BJ (cell line): Measurements from ENCODE around the gene HMGXB3. TPM values are rescaled to one million over a fixed set of nuclear protein-coding genes. Genes with fewer than 3 reads are reported as not detected.
A peak's percentile ranks its signal among the peaks of the same experiment; 100 is the strongest.

Source experiments
- CTCF ChIA-PET: fragments of 350-600 bp; formaldehyde crosslinking; extraction: SDS; loops from one replicate; lab custom pipeline; 2021; ENCODE audit warnings: antibody characterized with exemption, inconsistent platforms; lab: Yijun Ruan, JAX
- POLR2A ChIA-PET: fragments of 300-600 bp; sonication (Branson Sonifier 250); formaldehyde crosslinking; extraction: SDS; loops from one replicate; lab custom pipeline; 2021; ENCODE audit warnings: antibody characterized with exemption; lab: Charles Lee
- DNase-seq: peaks from one replicate; pipeline ENCODE4 v3.0.0-alpha.2; 2011; ENCODE audit warnings: low read depth
- H3K27me3 ChIP-seq: 2 replicates; pipeline ENCODE4 v1.6.0; 2011; ENCODE audit warnings: low read length; ENCODE audit not compliant: control insufficient read depth, insufficient read depth
- H3K36me3 ChIP-seq: 2 replicates; pipeline ENCODE4 v1.5.1; 2011; ENCODE audit warnings: low read length; ENCODE audit not compliant: control insufficient read depth, insufficient read depth
- H3K4me3 ChIP-seq: 2 replicates; pipeline ENCODE4 v1.5.1; 2011; ENCODE audit warnings: low read depth, mild to moderate bottlenecking, control low read depth, low read length
- polyA plus RNA-seq: library from polyadenylated mRNA; depleted of rRNA; stranded (reverse); fragments of >200 nt; gene quantifications from 2 replicates; pipeline ENCODE4 v1.2.3, GENCODE V29; 2011
- TF ChIP-seq, protein P1 (sequence below): IDR thresholded peaks from 2 replicates; pipeline ENCODE4 v1.5.1; 2011; ENCODE audit warnings: low read depth, mild to moderate bottlenecking, control low read depth, inconsistent platforms, low read length, moderate library complexity; ENCODE audit not compliant: insufficient read depth

The HMGXB3 gene
- polyA plus RNA-seq, 1 experiment: 39.0 TPM

DNA sequence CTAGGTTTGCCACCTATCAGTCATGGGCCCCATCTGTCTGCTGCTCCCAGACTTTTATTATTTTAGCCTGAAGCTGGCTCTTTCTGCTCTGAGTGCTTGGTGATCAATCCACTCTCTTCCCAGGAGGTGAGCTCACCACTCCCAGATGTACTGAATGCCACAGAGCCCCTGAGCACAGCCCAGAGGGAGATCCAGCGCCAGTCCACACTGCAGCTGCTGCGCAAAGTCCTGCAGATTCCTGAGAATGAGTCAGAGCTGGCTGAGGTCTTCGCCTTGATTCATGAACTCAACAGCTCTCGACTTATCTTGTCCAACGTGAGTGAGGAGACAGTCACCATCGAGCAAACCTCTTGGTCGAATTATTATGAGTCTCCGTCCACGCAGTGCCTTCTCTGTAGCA, 36.0 kb downstream of the HMGXB3 start:
- H3K27me3 ChIP-seq: no peaks in the 10 kb centered on the region
- ChIA-PET POLR2A (interaction anchor here (0.9 kb wide), 1 partner anchor 14 kb away, joined by 3 read pairs; no protein-coding TSS in a partner anchor), CTCF (interaction anchor here (0.7 to 1.3 kb wide), 5 partner anchors 9 to 31 kb away, joined by 3 to 4 read pairs (median 3); no protein-coding TSS in a partner anchor)
- TF ChIP-seq, protein P1, sequence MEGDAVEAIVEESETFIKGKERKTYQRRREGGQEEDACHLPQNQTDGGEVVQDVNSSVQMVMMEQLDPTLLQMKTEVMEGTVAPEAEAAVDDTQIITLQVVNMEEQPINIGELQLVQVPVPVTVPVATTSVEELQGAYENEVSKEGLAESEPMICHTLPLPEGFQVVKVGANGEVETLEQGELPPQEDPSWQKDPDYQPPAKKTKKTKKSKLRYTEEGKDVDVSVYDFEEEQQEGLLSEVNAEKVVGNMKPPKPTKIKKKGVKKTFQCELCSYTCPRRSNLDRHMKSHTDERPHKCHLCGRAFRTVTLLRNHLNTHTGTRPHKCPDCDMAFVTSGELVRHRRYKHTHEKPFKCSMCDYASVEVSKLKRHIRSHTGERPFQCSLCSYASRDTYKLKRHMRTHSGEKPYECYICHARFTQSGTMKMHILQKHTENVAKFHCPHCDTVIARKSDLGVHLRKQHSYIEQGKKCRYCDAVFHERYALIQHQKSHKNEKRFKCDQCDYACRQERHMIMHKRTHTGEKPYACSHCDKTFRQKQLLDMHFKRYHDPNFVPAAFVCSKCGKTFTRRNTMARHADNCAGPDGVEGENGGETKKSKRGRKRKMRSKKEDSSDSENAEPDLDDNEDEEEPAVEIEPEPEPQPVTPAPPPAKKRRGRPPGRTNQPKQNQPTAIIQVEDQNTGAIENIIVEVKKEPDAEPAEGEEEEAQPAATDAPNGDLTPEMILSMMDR: no peak
- peak; percentile 93 for DNase-seq
- H3K36me3 ChIP-seq: peaks cover 22% of the 10 kb centered on the region
- H3K4me3 ChIP-seq: no peak overlapping the region

DNA sequence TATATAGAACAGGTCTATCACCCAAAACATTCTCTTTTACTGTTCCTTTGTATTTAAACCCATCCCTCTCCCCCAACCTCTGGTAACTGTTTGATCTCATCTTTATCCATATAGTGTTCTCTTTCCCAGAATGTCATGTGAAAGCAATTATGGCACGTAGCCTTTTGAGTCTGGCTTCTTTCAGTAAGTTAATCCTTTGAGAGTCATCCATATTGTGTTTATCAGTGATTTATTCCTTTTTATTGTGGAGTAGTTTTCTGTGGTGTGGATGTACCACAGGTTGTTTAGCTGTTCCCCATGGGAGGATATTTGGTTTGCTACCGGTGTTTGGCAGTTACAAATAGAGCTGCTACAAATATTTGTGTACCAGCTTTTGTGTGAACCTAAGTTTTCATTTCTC, 38.0 kb downstream of the HMGXB3 start:
- ChIA-PET CTCF (no interaction called here), POLR2A (no interaction called here)
- TF ChIP-seq, protein P1: no peak
- Histone ChIP-seq H3K36me3 (peaks cover 19% of the 10 kb centered on the region), H3K27me3 (no peaks in the 10 kb centered on the region), H3K4me3 (no peak overlapping the region)
- no peak for DNase-seq

- ChIA-PET CTCF (interaction anchor here (1.1 kb wide), 1 partner anchor 18 kb away, joined by 4 read pairs; no protein-coding TSS in a partner anchor), POLR2A (no interaction called here)
- no peak for DNase-seq
- Histone ChIP-seq H3K27me3 (no peaks in the 10 kb centered on the region), H3K36me3 (peaks cover 19% of the 10 kb centered on the region), H3K4me3 (no peak overlapping the region)
- TF ChIP-seq, protein P1: no peak
Observed at GRCh38 chr5:150042459-150042858, 41.9 kb downstream of the HMGXB3 start.

- no peak for DNase-seq
- TF ChIP-seq, protein P1: no peak
- ChIA-PET CTCF (interaction anchor here (0.6 to 1.2 kb wide), 3 partner anchors 16 to 23 kb away, joined by 3 read pairs; no protein-coding TSS in a partner anchor), POLR2A (no interaction called here)
- Histone ChIP-seq H3K36me3 (peaks cover 23% of the 10 kb centered on the region), H3K4me3 (no peak overlapping the region), H3K27me3 (no peaks in the 10 kb centered on the region)
Observed at GRCh38 chr5:150043657-150044328, 43.3 kb downstream of the HMGXB3 start.

GRCh38 chr5:150044329-150044681, 43.8 kb downstream of the HMGXB3 start:
- CTCF ChIA-PET: interaction anchor here (0.6 to 1.3 kb wide), 3 partner anchors 13 to 22 kb away, joined by 3 read pairs; no protein-coding TSS in a partner anchor
- Histone ChIP-seq H3K4me3 (no peak overlapping the region), H3K27me3 (no peaks in the 10 kb centered on the region), H3K36me3 (peaks cover 23% of the 10 kb centered on the region)
- POLR2A ChIA-PET: no interaction called here
- no peak for DNase-seq
- TF ChIP-seq, protein P1: no peak
